SIG-M5 (cell line): ENCODE data around the gene DOCK1.

ENCODE experiments used
- DNase-seq: peaks from one replicate; lab custom pipeline; 2025; lab: John Stamatoyannopoulos, UW

DOCK1 gene

GRCh38 chr10:127012071-127012768 lies 107.0 kb downstream of the DOCK1 start:
- no peak for DNase-seq

GRCh38 chr10:127012769-127013152 lies 107.5 kb downstream of the DOCK1 start:
- no peak for DNase-seq

GRCh38 chr10:127013211-127013656 lies 108.0 kb downstream of the DOCK1 start:
- no peak for DNase-seq

GRCh38 chr10:127013691-127014473 lies 108.7 kb downstream of the DOCK1 start:
- no peak for DNase-seq

- DNase-seq: no peak
These were observed 109.4 kb downstream of the DOCK1 start for GRCh38 chr10:127014671-127015070.

- no peak for DNase-seq
These were observed 110.1 kb downstream of the DOCK1 start for GRCh38 chr10:127015373-127015772.

- no peak for DNase-seq
These were observed 111.1 kb downstream of the DOCK1 start for GRCh38 chr10:127016331-127016730.

GRCh38 chr10:127017541-127018297 lies 112.5 kb downstream of the DOCK1 start:
- DNase-seq: no peak

GRCh38 chr10:127018298-127018650 lies 113.0 kb downstream of the DOCK1 start:
- no peak for DNase-seq

GRCh38 chr10:127018766-127019165 lies 113.5 kb downstream of the DOCK1 start:
- DNase-seq: no peak

GRCh38 chr10:127020260-127020659 lies 115.0 kb downstream of the DOCK1 start:
- no peak for DNase-seq

GRCh38 chr10:127021801-127022200 lies 116.6 kb downstream of the DOCK1 start:
- DNase-seq: no peak

- DNase-seq: no peak
These were observed 119.6 kb downstream of the DOCK1 start for GRCh38 chr10:127024685-127025435.

GRCh38 chr10:127027786-127028185 lies 122.6 kb downstream of the DOCK1 start:
- no peak for DNase-seq

- no peak for DNase-seq
These were observed 123.3 kb downstream of the DOCK1 start for GRCh38 chr10:127028556-127028955.

- no peak for DNase-seq
These were observed 123.8 kb downstream of the DOCK1 start for GRCh38 chr10:127029061-127029460.

- DNase-seq: no peak
These were observed 128.2 kb downstream of the DOCK1 start for GRCh38 chr10:127033216-127034033.

GRCh38 chr10:127034034-127034633 lies 128.9 kb downstream of the DOCK1 start:
- DNase-seq: no peak

GRCh38 chr10:127034790-127035189 lies 129.6 kb downstream of the DOCK1 start:
- no peak for DNase-seq

- DNase-seq: no peak
These were observed 130.6 kb downstream of the DOCK1 start for GRCh38 chr10:127035827-127036226.

GRCh38 chr10:127036987-127037386 lies 131.8 kb downstream of the DOCK1 start:
- no peak for DNase-seq
